Breast epithelium (tissue), 4 donors: ENCODE results near the gene EIF4G1. TPM values are rescaled to one million over a fixed set of nuclear protein-coding genes. Genes with fewer than 3 reads are reported as not detected.

Experiments
- DNase-seq, 2 donors: peaks; one replicate each; pipeline ENCODE4 v3.0.0-alpha.2; 2019; ENCODE audit warnings: low spot score in 2 of 2
- H3K27ac ChIP-seq, 2 donors: fragments of 200-600 bp; sonication (generic) in 1 of 2; one replicate each; pipeline ENCODE4 v1.5.1; 2016 to 2019; ENCODE audit warnings: mild to moderate bottlenecking in 1 of 2
- H3K27me3 ChIP-seq, 2 donors: fragments of 200-600 bp; sonication (generic) in 1 of 2; one replicate each; pipeline versions ENCODE4 v1.5.1 to v1.6.0; 2017 to 2019; ENCODE audit warnings: control low read depth in 1 of 2, mild to moderate bottlenecking in 1 of 2
- H3K36me3 ChIP-seq: fragments of 200-600 bp; one replicate; pipeline ENCODE4 v1.5.1; 2019
- H3K4me1 ChIP-seq, 2 donors: fragments of 200-600 bp; sonication (generic); one replicate each; pipeline ENCODE4 v1.5.1; 2016 to 2019; ENCODE audit warnings: control low read depth in 1 of 2
- H3K4me3 ChIP-seq, 3 donors: fragments of 200-600 bp; sonication (generic); 1 replicate in 2 of 3; 2 replicates in 1 of 3; pipeline ENCODE4 v1.5.1; 2016 to 2019; ENCODE audit warnings: mild to moderate bottlenecking in 3 of 3, moderate library complexity in 2 of 3
- H3K9me3 ChIP-seq, 2 donors: fragments of 200-600 bp; sonication (generic) in 1 of 2; one replicate each; pipeline ENCODE4 v1.5.1; 2016 to 2019; ENCODE audit warnings: control low read depth in 1 of 2
- CTCF ChIP-seq, 3 donors: fragments of 450-650 bp; IDR thresholded peaks; one replicate each; pipeline ENCODE4 v1.5.1; 2016 to 2017; ENCODE audit warnings: antibody characterized with exemption in 3 of 3, mild to moderate bottlenecking in 3 of 3, moderate library complexity in 3 of 3
- POLR2A ChIP-seq: fragments of 450-650 bp; IDR thresholded peaks from one replicate; pipeline ENCODE4 v1.6.1; 2016; ENCODE audit warnings: antibody characterized with exemption, mild to moderate bottlenecking, moderate library complexity
- POLR2AphosphoS5 ChIP-seq, 3 donors: sonication (generic); formaldehyde crosslinking; IDR thresholded peaks; one replicate each; pipeline ENCODE4 v1.6.1; 2017; ENCODE audit warnings: antibody characterized with exemption in 3 of 3
- intact Hi-C: fragments of 100-400 bp; cut with DNase I; formaldehyde crosslinking; loops from one replicate; pipeline ENCODE4 v1.15.1; 2023; ENCODE audit warnings: low total_unique reads
- total RNA-seq, 3 donors: library from RNA; depleted of rRNA; stranded (reverse); fragments of >200 nt; gene quantifications; one replicate each; pipeline ENCODE4 v1.1.0, GENCODE V29; 2016

EIF4G1 gene
- total RNA-seq, 3 donors from 2014 or later, result 168 to 202 (median 196) TPM

GRCh38 chr3:184347321-184348056 lies 33.1 kb downstream of the EIF4G1 start:
- no peak overlapping the region for H3K4me3 ChIP-seq
- no peaks in the 10 kb centered on the region for H3K36me3 ChIP-seq
- no peaks in the 10 kb centered on the region for H3K27me3 ChIP-seq
- no peaks in the 10 kb centered on the region for H3K4me1 ChIP-seq
- intact Hi-C loops, result no loop called here
- H3K27ac ChIP-seq, result peak overlapping the region in 1 of 2 donors; percentile 15
- no peak for TF ChIP-seq CTCF (IDR thresholded peaks at IDR 0.05)
- no peak for TF ChIP-seq POLR2A
- TF ChIP-seq POLR2AphosphoS5 (IDR thresholded peaks at IDR 0.05), result no peak
- DNase-seq, result no peak
- H3K9me3 ChIP-seq, result no peaks in the 10 kb centered on the region

GRCh38 chr3:184348057-184348382 lies 33.6 kb downstream of the EIF4G1 start:
- no peaks in the 10 kb centered on the region for H3K4me1 ChIP-seq
- H3K27ac ChIP-seq, result no peak overlapping the region
- TF ChIP-seq CTCF (IDR thresholded peaks at IDR 0.05) (no peak), POLR2A (no peak), POLR2AphosphoS5 (IDR thresholded peaks at IDR 0.05) (no peak)
- DNase-seq, result no peak
- intact Hi-C loops, result no loop called here
- H3K36me3 ChIP-seq, result no peaks in the 10 kb centered on the region
- H3K9me3 ChIP-seq, result no peaks in the 10 kb centered on the region
- H3K4me3 ChIP-seq, result no peak overlapping the region
- H3K27me3 ChIP-seq, result no peaks in the 10 kb centered on the region

GRCh38 chr3:184349563-184350470 lies 35.4 kb downstream of the EIF4G1 start:
- no peak overlapping the region for H3K4me3 ChIP-seq
- H3K36me3 ChIP-seq, result no peaks in the 10 kb centered on the region
- TF ChIP-seq CTCF (IDR thresholded peaks at IDR 0.05) (no peak), POLR2AphosphoS5 (IDR thresholded peaks at IDR 0.05) (no peak), POLR2A (no peak)
- H3K4me1 ChIP-seq, result no peaks in the 10 kb centered on the region
- intact Hi-C loops, result loop anchor here (2.0 kb wide), 1 partner anchor 59 kb away; no protein-coding TSS in a partner anchor
- no peak overlapping the region for H3K27ac ChIP-seq
- H3K9me3 ChIP-seq, result no peaks in the 10 kb centered on the region
- no peaks in the 10 kb centered on the region for H3K27me3 ChIP-seq
- no peak for DNase-seq

GRCh38 chr3:184350618-184351017 lies 36.2 kb downstream of the EIF4G1 start:
- Histone ChIP-seq H3K27ac (no peak overlapping the region), H3K9me3 (no peaks in the 10 kb centered on the region), H3K4me3 (no peak overlapping the region), H3K4me1 (no peaks in the 10 kb centered on the region), H3K27me3 (no peaks in the 10 kb centered on the region), H3K36me3 (no peaks in the 10 kb centered on the region)
- TF ChIP-seq CTCF (IDR thresholded peaks at IDR 0.05) (no peak), POLR2A (no peak), POLR2AphosphoS5 (IDR thresholded peaks at IDR 0.05) (no peak)
- no peak for DNase-seq
- intact Hi-C loops, result loop anchor here (2.0 kb wide), 1 partner anchor 58 kb away; no protein-coding TSS in a partner anchor
